SJSA1 (cell line): ENCODE measurements around the gene OCA2. TPM values are rescaled to one million over a fixed set of nuclear protein-coding genes. Genes with fewer than 3 reads are reported as not detected.

Experiments used
- DNase-seq, 2 experiments: peaks; one replicate each; pipeline ENCODE4 v3.0.0-alpha.2; 2015 to 2020; ENCODE audit warnings: low spot score in 2 of 2, low read depth in 1 of 2
- H3K27ac ChIP-seq: fragments of 250-450 bp; sonication (Bioruptor Pico); 2 replicates; pipeline ENCODE4 v1.5.1; 2020; ENCODE audit warnings: mild to moderate bottlenecking, moderate library complexity
- H3K27me3 ChIP-seq: fragments of 250-450 bp; sonication (Bioruptor Pico); replicated peaks from 2 replicates; pipeline ENCODE4 v1.5.1; 2020; ENCODE audit warnings: mild to moderate bottlenecking, moderate library complexity
- H3K36me3 ChIP-seq: fragments of 250-450 bp; sonication (Bioruptor Pico); 2 replicates; pipeline ENCODE4 v1.5.1; 2020; ENCODE audit warnings: mild to moderate bottlenecking
- H3K4me1 ChIP-seq: fragments of 250-450 bp; sonication (Bioruptor Pico); replicated peaks from 2 replicates; pipeline ENCODE4 v1.6.1; 2021; ENCODE audit warnings: mild to moderate bottlenecking
- H3K4me3 ChIP-seq: fragments of 250-450 bp; sonication (Bioruptor Pico); 2 replicates; pipeline ENCODE4 v1.5.1; 2020; ENCODE audit warnings: mild to moderate bottlenecking
- H3K9me3 ChIP-seq: fragments of 250-450 bp; sonication (Bioruptor Pico); replicated peaks from 2 replicates; pipeline ENCODE4 v1.5.1; 2020; ENCODE audit warnings: mild to moderate bottlenecking
- total RNA-seq: library from RNA; depleted of rRNA; stranded (reverse); fragments of >200 nt; shearing (Covaris generic); gene quantifications from 2 replicates; pipeline ENCODE4 v1.2.3, GENCODE V29; 2014

Gene OCA2
- total RNA-seq, 1 experiment from 2014 or later, result 0.11 TPM

GRCh38 chr15:27808182-27808581, 290.9 kb downstream of the OCA2 start:
- H3K27me3 ChIP-seq, result no peaks in the 10 kb centered on the region
- H3K4me1 ChIP-seq, result no peaks in the 10 kb centered on the region
- DNase-seq, result no peak
- no peaks in the 10 kb centered on the region for H3K9me3 ChIP-seq
- H3K27ac ChIP-seq, result no peak overlapping the region
- H3K4me3 ChIP-seq, result no peak overlapping the region
- no peaks in the 10 kb centered on the region for H3K36me3 ChIP-seq

DNA sequence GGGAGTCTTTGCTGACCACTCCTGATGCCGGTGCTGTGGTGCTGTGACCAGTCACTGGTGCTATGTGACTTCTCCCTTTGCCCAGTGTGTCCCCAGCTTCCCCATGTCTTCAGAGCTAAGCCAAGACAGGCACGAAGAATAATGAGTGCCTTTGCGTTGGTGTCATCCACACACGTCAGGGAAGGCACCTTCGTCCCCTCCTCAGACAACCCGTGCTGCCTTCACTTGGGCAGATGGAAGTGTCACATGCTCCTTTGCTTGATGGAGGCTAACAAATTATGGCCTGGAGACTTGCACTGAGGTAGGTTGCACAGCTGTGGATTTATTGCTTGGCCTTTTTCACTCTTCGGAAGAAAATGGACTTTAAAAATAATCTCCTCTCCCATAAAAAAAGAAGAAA, 291.8 kb downstream of the OCA2 start:
- Histone ChIP-seq H3K9me3 (no peaks in the 10 kb centered on the region), H3K4me1 (no peaks in the 10 kb centered on the region), H3K36me3 (no peaks in the 10 kb centered on the region), H3K27ac (no peak overlapping the region), H3K4me3 (no peak overlapping the region), H3K27me3 (no peaks in the 10 kb centered on the region)
- DNase-seq, result no peak

DNA sequence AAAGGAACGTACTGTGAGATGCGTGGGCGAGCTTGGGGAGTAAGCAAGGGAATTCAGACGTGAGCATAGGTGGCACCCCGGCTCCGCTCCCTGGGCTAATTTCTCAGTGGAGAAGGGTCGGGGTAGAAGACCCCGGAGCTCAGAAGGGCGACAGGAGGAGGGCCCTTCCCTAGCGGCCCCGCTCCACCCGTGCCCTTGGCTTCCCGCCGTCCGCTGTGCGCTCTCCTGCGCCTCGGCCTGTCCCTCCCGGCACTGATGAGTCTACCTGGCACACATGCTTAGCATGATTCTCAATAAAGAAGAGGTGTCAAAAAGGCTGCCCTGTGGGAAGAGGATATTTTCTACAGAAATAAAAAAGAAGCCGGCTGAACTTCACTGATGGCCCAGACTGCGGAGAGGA, 292.7 kb downstream of the OCA2 start:
- Histone ChIP-seq H3K27ac (no peak overlapping the region), H3K4me3 (no peak overlapping the region), H3K4me1 (no peaks in the 10 kb centered on the region), H3K9me3 (no peaks in the 10 kb centered on the region), H3K27me3 (no peaks in the 10 kb centered on the region), H3K36me3 (no peaks in the 10 kb centered on the region)
- no peak for DNase-seq

DNA sequence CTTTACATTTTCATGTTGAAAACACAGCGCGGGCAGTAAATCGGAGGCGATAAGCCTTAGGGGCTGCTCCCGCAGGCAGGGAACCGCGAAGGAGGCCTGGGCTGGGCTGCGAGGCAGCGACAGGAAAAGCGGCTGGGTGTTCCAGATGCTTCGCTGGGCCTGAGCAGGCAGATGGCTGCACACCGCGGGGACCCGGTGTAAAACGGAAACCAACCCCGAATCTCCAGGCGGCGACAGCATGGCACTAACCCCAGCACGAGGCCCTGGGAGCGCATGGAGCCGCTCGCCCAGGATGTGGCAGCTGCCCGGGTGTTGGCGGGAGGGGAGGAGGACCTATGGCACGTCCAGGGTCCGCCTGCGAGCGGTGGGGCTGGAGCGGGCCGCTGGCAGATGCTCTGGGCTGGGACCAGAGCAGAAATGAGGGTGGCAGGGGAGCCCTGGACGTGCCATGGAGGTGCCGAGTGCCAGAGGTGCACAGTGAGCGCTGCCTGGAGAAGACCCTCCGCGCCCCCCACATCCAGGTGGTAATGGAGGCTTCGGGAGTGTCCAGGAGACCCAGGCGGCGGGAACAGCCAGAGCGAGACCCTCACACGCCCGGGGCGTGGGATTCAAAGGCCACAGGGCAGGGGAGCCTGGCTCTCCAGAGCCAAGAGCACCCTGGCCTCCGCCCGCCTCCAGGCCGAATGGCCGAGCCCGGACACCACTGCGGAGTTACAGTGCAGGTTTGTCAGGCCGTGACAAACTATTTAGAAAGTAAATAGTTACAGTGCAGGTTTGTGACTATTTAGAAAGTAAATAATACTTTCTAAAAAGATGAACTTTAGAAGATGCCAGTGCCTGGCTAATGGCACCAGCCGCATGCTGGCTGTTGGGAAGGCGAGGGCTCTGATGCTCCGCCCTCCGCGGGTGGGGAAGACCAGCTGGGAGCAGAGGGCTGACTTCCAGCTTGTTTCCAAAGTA, 293.6 kb downstream of the OCA2 start:
- Histone ChIP-seq H3K4me3 (no peak overlapping the region), H3K36me3 (no peaks in the 10 kb centered on the region), H3K9me3 (no peaks in the 10 kb centered on the region), H3K27ac (no peak overlapping the region), H3K4me1 (no peaks in the 10 kb centered on the region), H3K27me3 (no peaks in the 10 kb centered on the region)
- DNase-seq, result no peak

DNA sequence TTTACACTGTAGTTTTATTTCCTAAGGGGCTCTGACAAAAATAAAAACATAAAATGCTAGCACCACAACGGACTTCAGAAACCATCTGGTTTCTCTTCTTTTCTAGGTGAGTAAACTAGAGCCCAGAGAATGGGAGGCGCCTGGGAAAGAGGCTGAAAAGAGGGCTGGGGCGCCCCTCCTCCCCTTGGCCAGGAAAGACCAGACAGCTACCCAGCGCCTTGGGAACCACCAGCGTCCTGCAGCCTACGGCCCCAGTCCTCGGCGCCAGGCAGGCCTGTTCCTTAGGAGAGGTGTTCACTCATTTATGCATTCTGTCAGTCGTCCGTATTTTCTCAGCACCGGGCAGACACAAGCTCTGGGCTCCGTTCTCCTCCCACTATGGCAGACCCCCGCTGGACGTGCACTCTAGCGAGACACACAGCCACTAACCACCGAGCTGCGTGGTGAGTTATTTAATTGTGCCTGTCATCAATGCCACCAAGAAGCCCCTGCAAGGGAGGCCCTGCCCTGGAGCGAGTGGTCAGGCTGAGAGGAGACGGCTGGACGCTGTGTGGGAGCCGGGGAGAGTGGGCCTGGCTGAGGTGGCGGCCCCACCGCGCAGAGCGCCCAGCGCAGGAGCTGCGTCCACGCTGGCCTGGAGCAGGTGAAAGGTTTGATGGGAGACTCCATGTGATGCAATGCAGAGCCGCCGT, 294.4 kb downstream of the OCA2 start:
- Histone ChIP-seq H3K36me3 (no peaks in the 10 kb centered on the region), H3K4me1 (no peaks in the 10 kb centered on the region)
- no peak for DNase-seq

GRCh38 chr15:27798807-27799206, 300.3 kb downstream of the OCA2 start:
- no peaks in the 10 kb centered on the region for H3K9me3 ChIP-seq
- no peaks in the 10 kb centered on the region for H3K36me3 ChIP-seq
- no peaks in the 10 kb centered on the region for H3K4me1 ChIP-seq
- no peak overlapping the region for H3K4me3 ChIP-seq
- H3K27me3 ChIP-seq, result no peaks in the 10 kb centered on the region
- no peak for DNase-seq
- no peak overlapping the region for H3K27ac ChIP-seq

More for the DNA sequence above, 294.4 kb downstream of the OCA2 start:
- Histone ChIP-seq H3K4me3 (no peak overlapping the region), H3K27me3 (no peaks in the 10 kb centered on the region), H3K9me3 (no peaks in the 10 kb centered on the region), H3K27ac (no peak overlapping the region)

DNA sequence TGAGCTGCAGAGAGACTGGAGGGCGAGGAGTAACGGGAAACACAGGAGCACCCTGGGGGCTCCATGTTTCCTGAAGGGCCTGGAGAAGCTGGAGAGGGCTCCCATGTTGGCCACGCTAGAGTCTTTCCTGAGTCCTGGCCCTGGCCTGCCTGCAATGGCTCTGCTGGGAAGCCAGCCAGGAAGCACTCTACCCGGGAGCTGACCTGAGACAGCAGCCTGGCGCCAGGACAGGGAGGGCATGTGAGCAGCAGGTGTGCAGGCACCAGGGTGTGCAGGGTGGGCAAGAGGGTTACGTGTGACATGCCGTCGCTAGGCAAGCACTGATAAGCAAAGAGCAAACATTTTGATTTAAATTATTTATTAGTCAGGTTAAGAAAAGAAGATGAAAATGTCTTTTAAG, 301.4 kb downstream of the OCA2 start:
- Histone ChIP-seq H3K36me3 (no peaks in the 10 kb centered on the region), H3K27ac (no peak overlapping the region), H3K4me1 (no peaks in the 10 kb centered on the region), H3K4me3 (no peak overlapping the region), H3K27me3 (no peaks in the 10 kb centered on the region), H3K9me3 (no peaks in the 10 kb centered on the region)
- DNase-seq, result no peak

DNA sequence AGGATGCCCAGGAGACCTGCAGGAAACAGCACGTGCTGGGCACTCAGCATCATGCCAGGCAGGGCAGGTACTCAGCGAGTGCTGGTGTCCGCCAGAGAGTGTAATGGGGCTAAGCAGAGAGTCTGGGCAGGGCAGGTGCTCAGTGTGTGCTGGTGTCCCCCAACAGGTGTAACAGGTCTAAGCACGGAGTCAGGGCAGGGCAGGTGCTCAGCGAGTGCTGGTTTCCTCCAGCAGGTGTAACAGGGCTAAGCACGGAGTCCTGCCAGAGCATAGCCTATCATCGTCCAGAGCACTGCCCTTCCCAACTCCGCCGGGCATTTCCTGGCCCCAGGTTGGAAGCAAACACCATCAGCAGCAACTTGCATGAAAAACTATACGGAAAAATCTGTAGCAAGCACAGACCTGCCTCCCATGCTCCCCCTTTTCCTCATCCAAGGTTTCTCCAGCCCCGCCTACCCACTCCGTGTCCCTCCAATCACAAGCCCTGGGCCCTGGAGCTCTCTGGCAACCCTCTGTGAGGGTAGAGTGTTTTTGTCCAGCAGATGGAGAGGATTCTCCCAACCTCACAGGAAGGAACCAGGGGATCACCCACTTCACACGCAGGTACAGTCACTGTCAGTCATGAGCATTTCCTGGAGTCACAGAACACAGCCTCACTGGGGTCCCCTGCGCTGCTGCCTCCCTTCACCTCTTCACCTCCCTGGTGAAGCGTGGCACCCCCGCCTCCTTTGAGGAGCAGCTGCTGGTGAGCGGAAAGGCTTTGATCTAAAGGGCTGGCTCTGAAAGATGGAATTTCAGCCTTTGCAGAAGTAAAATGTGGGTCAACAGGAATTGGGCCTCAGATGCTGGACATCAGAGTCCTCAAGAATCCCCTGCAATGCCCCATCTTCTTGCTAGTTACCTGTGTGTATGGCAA, 302.5 kb downstream of the OCA2 start:
- DNase-seq, result no peak
- H3K9me3 ChIP-seq, result no peaks in the 10 kb centered on the region
- no peaks in the 10 kb centered on the region for H3K36me3 ChIP-seq
- H3K4me1 ChIP-seq, result no peaks in the 10 kb centered on the region
- no peak overlapping the region for H3K27ac ChIP-seq
- no peaks in the 10 kb centered on the region for H3K27me3 ChIP-seq
- H3K4me3 ChIP-seq, result no peak overlapping the region

DNA sequence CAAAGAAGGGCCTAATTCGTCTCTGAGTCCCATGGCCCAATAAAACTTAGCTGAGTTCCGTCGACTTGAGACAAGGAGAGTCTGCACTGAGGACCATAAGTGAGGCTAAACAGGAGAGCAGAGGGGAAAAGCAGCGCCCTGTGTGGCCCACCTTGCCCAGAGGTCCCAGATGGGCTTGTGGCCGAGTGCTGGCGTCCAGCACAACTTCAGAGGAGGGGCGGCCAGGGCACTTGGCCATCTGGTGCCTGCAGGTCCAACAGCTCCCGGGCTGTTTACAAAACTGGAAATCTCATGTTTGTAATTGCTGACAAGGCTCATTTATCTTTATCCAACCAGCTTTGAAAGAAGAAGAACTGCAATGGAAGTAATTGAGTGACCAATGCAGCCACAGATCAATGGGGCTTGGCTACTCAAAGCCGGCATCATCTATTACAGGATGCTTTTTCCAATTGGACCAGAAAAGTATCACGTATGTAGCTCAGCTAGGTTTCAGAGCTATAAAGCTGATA, 306.3 kb downstream of the OCA2 start:
- H3K36me3 ChIP-seq, result no peaks in the 10 kb centered on the region
- no peaks in the 10 kb centered on the region for H3K4me1 ChIP-seq
- no peak for DNase-seq
- no peak overlapping the region for H3K4me3 ChIP-seq
- no peaks in the 10 kb centered on the region for H3K9me3 ChIP-seq
- H3K27me3 ChIP-seq, result no peaks in the 10 kb centered on the region
- no peak overlapping the region for H3K27ac ChIP-seq

DNA sequence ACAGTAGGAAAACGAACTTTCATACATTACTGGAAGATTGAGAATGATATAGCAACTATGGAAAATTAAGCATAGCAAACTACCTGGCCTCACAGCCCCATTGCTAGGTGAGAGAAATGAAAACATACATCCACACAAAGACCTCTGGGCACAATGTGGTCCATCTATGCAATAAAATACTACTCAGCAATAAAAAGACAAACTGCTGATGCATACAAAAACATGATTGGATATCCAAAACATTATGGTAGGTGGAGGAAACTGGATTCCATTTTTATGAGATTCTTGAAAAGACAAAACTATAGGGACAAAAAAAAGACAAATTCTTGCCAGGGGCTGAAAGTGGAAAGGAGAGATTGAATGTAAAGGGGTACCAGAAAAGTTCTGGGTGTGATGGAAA, 308.8 kb downstream of the OCA2 start:
- Histone ChIP-seq H3K27me3 (no peaks in the 10 kb centered on the region), H3K9me3 (no peaks in the 10 kb centered on the region), H3K4me1 (no peaks in the 10 kb centered on the region), H3K27ac (no peak overlapping the region), H3K36me3 (no peaks in the 10 kb centered on the region), H3K4me3 (no peak overlapping the region)
- DNase-seq, result no peak

- H3K9me3 ChIP-seq, result no peaks in the 10 kb centered on the region
- H3K36me3 ChIP-seq, result no peaks in the 10 kb centered on the region
- DNase-seq, result no peak
- no peaks in the 10 kb centered on the region for H3K27me3 ChIP-seq
- no peak overlapping the region for H3K4me3 ChIP-seq
- H3K27ac ChIP-seq, result no peak overlapping the region
- H3K4me1 ChIP-seq, result no peaks in the 10 kb centered on the region
These were observed 311.2 kb downstream of the OCA2 start for GRCh38 chr15:27787931-27788330.

DNA sequence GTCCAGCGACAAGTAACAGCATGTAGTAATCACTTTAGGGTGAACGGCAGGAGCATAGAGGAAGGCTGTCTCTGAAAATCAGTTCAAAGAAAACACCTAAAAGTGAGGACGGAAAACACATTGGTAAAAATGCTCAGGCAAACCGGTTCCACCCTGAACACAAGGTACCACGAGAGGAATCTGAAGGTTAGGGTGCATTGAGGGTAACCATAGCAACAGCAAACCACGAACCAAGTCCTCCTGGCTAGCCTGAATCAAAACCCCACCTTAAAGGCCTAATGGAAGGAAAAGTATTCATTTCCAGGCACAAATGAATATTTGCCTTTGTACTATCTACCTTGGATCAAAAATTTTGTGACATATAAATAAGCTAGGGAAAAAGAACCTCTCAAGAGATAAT, 315.0 kb downstream of the OCA2 start:
- Histone ChIP-seq H3K4me1 (no peaks in the 10 kb centered on the region), H3K36me3 (no peaks in the 10 kb centered on the region), H3K4me3 (no peak overlapping the region), H3K27ac (no peak overlapping the region), H3K27me3 (no peaks in the 10 kb centered on the region), H3K9me3 (no peaks in the 10 kb centered on the region)
- no peak for DNase-seq

DNA sequence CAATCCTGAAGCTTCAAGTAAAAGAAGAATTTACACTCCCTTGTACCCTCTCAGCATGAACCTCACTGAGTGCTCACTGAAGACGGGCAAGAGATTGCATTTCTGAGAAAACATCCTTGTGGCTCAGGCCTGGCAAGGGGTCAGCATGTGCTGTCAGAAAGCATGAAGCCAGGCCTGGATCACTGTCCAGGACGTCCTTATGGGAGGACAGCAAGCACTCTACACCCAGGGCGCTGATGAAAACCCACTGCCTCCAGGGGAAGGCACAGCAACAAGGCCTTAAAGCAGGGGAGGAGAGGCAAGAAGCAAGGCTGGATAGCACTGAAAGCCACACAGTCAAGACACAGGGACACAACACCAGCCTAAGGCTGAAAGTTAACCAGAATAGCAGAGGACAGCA, 315.4 kb downstream of the OCA2 start:
- no peak overlapping the region for H3K27ac ChIP-seq
- H3K4me3 ChIP-seq, result no peak overlapping the region
- H3K36me3 ChIP-seq, result no peaks in the 10 kb centered on the region
- no peak for DNase-seq
- H3K9me3 ChIP-seq, result no peaks in the 10 kb centered on the region
- no peaks in the 10 kb centered on the region for H3K27me3 ChIP-seq
- H3K4me1 ChIP-seq, result no peaks in the 10 kb centered on the region
